ENCODE results near the gene CPE.

- TF ChIP-seq ZFX (IDR thresholded peaks at IDR 0.05; ENCODE audit: borderline replicate concordance), result no peak
- TF ChIP-seq, protein P1, sequence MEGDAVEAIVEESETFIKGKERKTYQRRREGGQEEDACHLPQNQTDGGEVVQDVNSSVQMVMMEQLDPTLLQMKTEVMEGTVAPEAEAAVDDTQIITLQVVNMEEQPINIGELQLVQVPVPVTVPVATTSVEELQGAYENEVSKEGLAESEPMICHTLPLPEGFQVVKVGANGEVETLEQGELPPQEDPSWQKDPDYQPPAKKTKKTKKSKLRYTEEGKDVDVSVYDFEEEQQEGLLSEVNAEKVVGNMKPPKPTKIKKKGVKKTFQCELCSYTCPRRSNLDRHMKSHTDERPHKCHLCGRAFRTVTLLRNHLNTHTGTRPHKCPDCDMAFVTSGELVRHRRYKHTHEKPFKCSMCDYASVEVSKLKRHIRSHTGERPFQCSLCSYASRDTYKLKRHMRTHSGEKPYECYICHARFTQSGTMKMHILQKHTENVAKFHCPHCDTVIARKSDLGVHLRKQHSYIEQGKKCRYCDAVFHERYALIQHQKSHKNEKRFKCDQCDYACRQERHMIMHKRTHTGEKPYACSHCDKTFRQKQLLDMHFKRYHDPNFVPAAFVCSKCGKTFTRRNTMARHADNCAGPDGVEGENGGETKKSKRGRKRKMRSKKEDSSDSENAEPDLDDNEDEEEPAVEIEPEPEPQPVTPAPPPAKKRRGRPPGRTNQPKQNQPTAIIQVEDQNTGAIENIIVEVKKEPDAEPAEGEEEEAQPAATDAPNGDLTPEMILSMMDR (IDR thresholded peaks at IDR 0.05), result no peak
Observed at GRCh38 chr4:165428957-165429356, 50.1 kb downstream of the CPE start.

Measured in 22Rv1 (cell line).